Kidney tubule cell (primary cell): Measurements from ENCODE around the gene FCHO2.

Experiments
- DNase-seq: peaks from one replicate; pipeline ENCODE4 v3.0.0-alpha.2; 2018; ENCODE audit warnings: low spot score

The FCHO2 gene

GRCh38 chr5:73114044-73114688, 158.3 kb downstream of the FCHO2 start:
- no peak for DNase-seq

- peak; percentile 69 for DNase-seq
These were observed 159.7 kb downstream of the FCHO2 start for GRCh38 chr5:73115399-73116051.

GRCh38 chr5:73116506-73116905, 160.7 kb downstream of the FCHO2 start:
- no peak for DNase-seq

- DNase-seq: no peak
These were observed 161.4 kb downstream of the FCHO2 start for GRCh38 chr5:73117088-73117740.

- DNase-seq: peak; percentile 61
These were observed 162.6 kb downstream of the FCHO2 start for GRCh38 chr5:73118391-73118973.

- peak; percentile 98 for DNase-seq
These were observed 163.8 kb downstream of the FCHO2 start for GRCh38 chr5:73119451-73120157.

- peak; percentile 88 for DNase-seq
These were observed 164.6 kb downstream of the FCHO2 start, which contains the start of gene TMEM171 for GRCh38 chr5:73120222-73121118. Gene TMEM171, plus strand, starts transcription at chr5:73120575. Its CDS starts 2,799 bp downstream, at chr5:73123374.

GRCh38 chr5:73121119-73121463, 165.2 kb downstream of the FCHO2 start:
- peak; percentile 49 for DNase-seq

GRCh38 chr5:73122875-73123810, 167.3 kb downstream of the FCHO2 start:
- no peak for DNase-seq

GRCh38 chr5:73125289-73125688, 169.4 kb downstream of the FCHO2 start:
- DNase-seq: no peak

- no peak for DNase-seq
These were observed 170.5 kb downstream of the FCHO2 start for GRCh38 chr5:73126381-73126780.

- no peak for DNase-seq
These were observed 171.1 kb downstream of the FCHO2 start for GRCh38 chr5:73126957-73127356.

- DNase-seq: no peak
These were observed 173.3 kb downstream of the FCHO2 start for GRCh38 chr5:73129143-73129542.

- DNase-seq: no peak
These were observed 175.0 kb downstream of the FCHO2 start for GRCh38 chr5:73130811-73131210.

- peak; percentile 47 for DNase-seq
These were observed 176.0 kb downstream of the FCHO2 start for GRCh38 chr5:73131711-73132425.

- DNase-seq: no peak
These were observed 176.9 kb downstream of the FCHO2 start for GRCh38 chr5:73132759-73133158.

- DNase-seq: no peak
These were observed 179.2 kb downstream of the FCHO2 start for GRCh38 chr5:73135021-73135420.

- DNase-seq: peak; percentile 63
These were observed 179.7 kb downstream of the FCHO2 start for GRCh38 chr5:73135429-73136054.

- DNase-seq: peak; percentile 84
These were observed 180.3 kb downstream of the FCHO2 start for GRCh38 chr5:73136055-73136562.
